ENCODE measurements around the gene MORC3.
A peak's percentile ranks its signal among the peaks of the same experiment; 100 is the strongest.
"Not testable (repeated sequence)": the region's sequence is repeated elsewhere in the genome, so short reads cannot be mapped to it uniquely, and the experiment has no call there.

The MORC3 gene

GRCh38 chr21:36379251-36379650 is 59.3 kb downstream of the MORC3 start:
- Histone ChIP-seq H2BK15ac (ENCODE audit: low read depth, poor library complexity, severe bottlenecking) (no peak overlapping the region), H3K4ac (ENCODE audit: low read depth in 1 of 2, low read length in 2 of 2) (no peak overlapping the region), H3K4me3 (ENCODE audit: insufficient read depth in 1 of 2, low read depth in 1 of 2, low read length in 2 of 2) (no peak overlapping the region), H2BK12ac (ENCODE audit: low read length in 2 of 2) (no peak overlapping the region), H3K9me3 (ENCODE audit: control insufficient read depth, low read length) (no peaks in the 10 kb centered on the region), H2BK120ac (ENCODE audit: low read depth, low read length) (no peak overlapping the region), H4K91ac (ENCODE audit: low read length) (no peak overlapping the region), H2AK5ac (ENCODE audit: low read length, severe bottlenecking) (no peak overlapping the region), H3K23ac (ENCODE audit: low read length in 2 of 2) (no peak overlapping the region), H3K36me3 (ENCODE audit: control insufficient read depth in 1 of 2, insufficient read depth in 2 of 2, low read depth in 1 of 2, low read length in 2 of 2) (peaks cover 15 to 34% of the 10 kb centered on the region in 2 experiments), H3K79me1 (replicated peaks; ENCODE audit: low read length, poor library complexity, severe bottlenecking) (peaks cover 3% of the 10 kb centered on the region), H2AFZ (ENCODE audit: low read depth, low read length) (no peak overlapping the region), H3K4me1 (ENCODE audit: control insufficient read depth, insufficient read depth, low read depth, low read length) (peaks cover 10% of the 10 kb centered on the region), H3K4me2 (ENCODE audit: low read length, poor library complexity, severe bottlenecking) (no peak overlapping the region), H3K14ac (ENCODE audit: low read length in 2 of 2) (no peak overlapping the region), H3K9ac (ENCODE audit: low read length) (no peak overlapping the region), H2BK5ac (ENCODE audit: low read depth, low read length, poor library complexity, severe bottlenecking) (no peak overlapping the region), H3K27ac (ENCODE audit: low read length, poor library complexity, severe bottlenecking) (peak overlapping the region; percentile 16), H4K8ac (ENCODE audit: low read length) (no peak overlapping the region), H3K18ac (ENCODE audit: low read depth in 1 of 2, low read length in 2 of 2) (no peak overlapping the region), H3K27me3 (ENCODE audit: control insufficient read depth in 1 of 2, insufficient read depth in 1 of 2, low read length in 2 of 2) (no peaks in the 10 kb centered on the region)
- WGBS = 96% methylated on average over 5 of the region's 6 CpGs
- DNase-seq = peak; percentile 12

GRCh38 chr21:36381841-36382589 is 62.0 kb downstream of the MORC3 start:
- WGBS = 96% methylated on average over 8 of the region's 9 CpGs
- H3K27me3 ChIP-seq (ENCODE audit: control insufficient read depth in 1 of 2, insufficient read depth in 1 of 2, low read length in 2 of 2) = no peaks in the 10 kb centered on the region

GRCh38 chr21:36382722-36383121 is 62.7 kb downstream of the MORC3 start:
- not testable (repeated sequence) for H3K27ac ChIP-seq (ENCODE audit: low read length, poor library complexity, severe bottlenecking); H4K91ac ChIP-seq (ENCODE audit: low read length); H3K4me3 ChIP-seq (ENCODE audit: insufficient read depth in 1 of 2, low read depth in 1 of 2, low read length in 2 of 2); H2BK12ac ChIP-seq (ENCODE audit: low read length in 2 of 2); H3K23ac ChIP-seq (ENCODE audit: low read length in 2 of 2); H3K18ac ChIP-seq (ENCODE audit: low read depth in 1 of 2, low read length in 2 of 2); H2BK5ac ChIP-seq (ENCODE audit: low read depth, low read length, poor library complexity, severe bottlenecking); H3K4me2 ChIP-seq (ENCODE audit: low read length, poor library complexity, severe bottlenecking); H3K27me3 ChIP-seq (ENCODE audit: control insufficient read depth in 1 of 2, insufficient read depth in 1 of 2, low read length in 2 of 2); H3K14ac ChIP-seq (ENCODE audit: low read length in 2 of 2); H3K9ac ChIP-seq (ENCODE audit: low read length); H2BK15ac ChIP-seq (ENCODE audit: low read depth, poor library complexity, severe bottlenecking); H3K4me1 ChIP-seq (ENCODE audit: control insufficient read depth, insufficient read depth, low read depth, low read length); H3K79me1 ChIP-seq (replicated peaks; ENCODE audit: low read length, poor library complexity, severe bottlenecking); H2AK5ac ChIP-seq (ENCODE audit: low read length, severe bottlenecking); H3K4ac ChIP-seq (ENCODE audit: low read depth in 1 of 2, low read length in 2 of 2); H2BK120ac ChIP-seq (ENCODE audit: low read depth, low read length); H4K8ac ChIP-seq (ENCODE audit: low read length); H3K9me3 ChIP-seq (ENCODE audit: control insufficient read depth, low read length); H2AFZ ChIP-seq (ENCODE audit: low read depth, low read length); DNase-seq; H3K36me3 ChIP-seq (ENCODE audit: control insufficient read depth in 1 of 2, insufficient read depth in 2 of 2, low read depth in 1 of 2, low read length in 2 of 2)
- 100% methylated on average over 9 of the region's 10 CpGs for WGBS

More at GRCh38 chr21:36381841-36382589, 62.0 kb downstream of the MORC3 start:
- H3K79me1 ChIP-seq (replicated peaks; ENCODE audit: low read length, poor library complexity, severe bottlenecking) = peaks cover 1% of the 10 kb centered on the region
- no peak overlapping the region for H2AFZ ChIP-seq (ENCODE audit: low read depth, low read length)
- H2AK5ac ChIP-seq (ENCODE audit: low read length, severe bottlenecking) = no peak overlapping the region
- no peak overlapping the region for H3K14ac ChIP-seq (ENCODE audit: low read length in 2 of 2)
- H3K4ac ChIP-seq (ENCODE audit: low read depth in 1 of 2, low read length in 2 of 2) = no peak overlapping the region
- no peak overlapping the region for H2BK120ac ChIP-seq (ENCODE audit: low read depth, low read length)
- no peak overlapping the region for H4K8ac ChIP-seq (ENCODE audit: low read length)
- H3K9ac ChIP-seq (ENCODE audit: low read length) = no peak overlapping the region
- no peak overlapping the region for H3K4me3 ChIP-seq (ENCODE audit: insufficient read depth in 1 of 2, low read depth in 1 of 2, low read length in 2 of 2)
- no peak overlapping the region for H3K4me2 ChIP-seq (ENCODE audit: low read length, poor library complexity, severe bottlenecking)
- no peak overlapping the region for H3K27ac ChIP-seq (ENCODE audit: low read length, poor library complexity, severe bottlenecking)
- DNase-seq = no peak
- no peak overlapping the region for H2BK12ac ChIP-seq (ENCODE audit: low read length in 2 of 2)
- peaks cover 9% of the 10 kb centered on the region for H3K4me1 ChIP-seq (ENCODE audit: control insufficient read depth, insufficient read depth, low read depth, low read length)
- H2BK15ac ChIP-seq (ENCODE audit: low read depth, poor library complexity, severe bottlenecking) = no peak overlapping the region
- no peak overlapping the region for H3K23ac ChIP-seq (ENCODE audit: low read length in 2 of 2)
- H3K36me3 ChIP-seq (ENCODE audit: control insufficient read depth in 1 of 2, insufficient read depth in 2 of 2, low read depth in 1 of 2, low read length in 2 of 2) = peaks cover 7 to 12% of the 10 kb centered on the region in 2 experiments
- peak overlapping the region; percentile 4 for H2BK5ac ChIP-seq (ENCODE audit: low read depth, low read length, poor library complexity, severe bottlenecking)
- H3K18ac ChIP-seq (ENCODE audit: low read depth in 1 of 2, low read length in 2 of 2) = no peak overlapping the region
- no peak overlapping the region for H4K91ac ChIP-seq (ENCODE audit: low read length)
- H3K9me3 ChIP-seq (ENCODE audit: control insufficient read depth, low read length) = no peaks in the 10 kb centered on the region

DNA sequence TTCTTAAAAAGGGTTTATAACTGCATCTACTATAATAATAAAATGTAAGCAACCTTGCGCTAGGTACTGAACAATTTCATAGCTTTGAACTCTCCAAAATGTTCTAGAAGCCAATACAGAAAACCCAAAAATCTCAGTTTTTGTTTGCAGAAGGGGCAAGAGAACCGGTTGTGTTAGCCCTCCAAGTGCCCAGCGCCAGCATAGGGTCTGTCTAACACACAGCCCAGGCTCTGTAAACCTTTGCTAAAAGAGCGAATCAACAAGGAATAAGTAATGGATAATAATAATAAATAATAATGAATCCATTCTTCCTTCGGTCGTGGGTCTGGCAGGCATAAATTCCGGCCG is 64.9 kb downstream of the MORC3 start:
- Histone ChIP-seq H2BK5ac (ENCODE audit: low read depth, low read length, poor library complexity, severe bottlenecking) (no peak overlapping the region), H2AK5ac (ENCODE audit: low read length, severe bottlenecking) (no peak overlapping the region), H4K91ac (ENCODE audit: low read length) (no peak overlapping the region), H2BK15ac (ENCODE audit: low read depth, poor library complexity, severe bottlenecking) (no peak overlapping the region), H3K27ac (ENCODE audit: low read length, poor library complexity, severe bottlenecking) (no peak overlapping the region), H3K23ac (ENCODE audit: low read length in 2 of 2) (no peak overlapping the region), H3K9me3 (ENCODE audit: control insufficient read depth, low read length) (no peaks in the 10 kb centered on the region), H2BK120ac (ENCODE audit: low read depth, low read length) (no peak overlapping the region), H3K14ac (ENCODE audit: low read length in 2 of 2) (no peak overlapping the region), H3K4me3 (ENCODE audit: insufficient read depth in 1 of 2, low read depth in 1 of 2, low read length in 2 of 2) (peak overlapping the region; percentile 73 to 80), H3K36me3 (ENCODE audit: control insufficient read depth in 1 of 2, insufficient read depth in 2 of 2, low read depth in 1 of 2, low read length in 2 of 2) (no peaks in the 10 kb centered on the region), H3K9ac (ENCODE audit: low read length) (no peak overlapping the region), H3K4me2 (ENCODE audit: low read length, poor library complexity, severe bottlenecking) (no peak overlapping the region), H2BK12ac (ENCODE audit: low read length in 2 of 2) (no peak overlapping the region), H3K18ac (ENCODE audit: low read depth in 1 of 2, low read length in 2 of 2) (no peak overlapping the region), H3K79me1 (replicated peaks; ENCODE audit: low read length, poor library complexity, severe bottlenecking) (peaks cover 1% of the 10 kb centered on the region), H3K27me3 (ENCODE audit: control insufficient read depth in 1 of 2, insufficient read depth in 1 of 2, low read length in 2 of 2) (no peaks in the 10 kb centered on the region), H3K4ac (ENCODE audit: low read depth in 1 of 2, low read length in 2 of 2) (no peak overlapping the region), H2AFZ (ENCODE audit: low read depth, low read length) (no peak overlapping the region), H4K8ac (ENCODE audit: low read length) (no peak overlapping the region), H3K4me1 (ENCODE audit: control insufficient read depth, insufficient read depth, low read depth, low read length) (peaks cover 11% of the 10 kb centered on the region)
- no peak for DNase-seq
- WGBS = 47% methylated on average over 7 of the region's 8 CpGs

All from mesenchymal stem cell (in vitro differentiated cells and primary cell).